Measurements from ENCODE around the gene SYCE1L.

DNA sequence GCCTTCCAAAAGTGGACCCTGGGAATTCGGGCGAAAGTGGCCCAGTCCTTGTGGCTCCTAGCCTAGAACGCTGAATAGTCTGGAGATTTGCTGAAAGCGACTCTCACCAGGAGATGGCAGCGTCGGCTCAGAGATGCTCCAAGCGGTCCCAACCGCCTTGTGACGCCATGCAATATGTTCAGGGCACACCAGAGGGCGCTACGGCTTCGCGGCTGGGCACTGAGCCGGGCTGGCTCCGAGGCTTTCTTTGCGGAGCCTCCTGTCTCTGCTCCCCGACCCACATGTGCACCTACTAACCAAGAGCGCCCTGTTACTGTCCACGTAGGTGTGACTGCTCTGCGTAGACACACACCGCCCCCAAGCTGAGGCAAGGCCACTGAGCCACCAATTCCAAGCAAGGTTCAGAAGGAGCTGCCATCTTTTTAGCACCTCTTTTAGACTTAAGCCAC, 36.9 kb downstream of the SYCE1L start:
- TF ChIP-seq, protein P1, sequence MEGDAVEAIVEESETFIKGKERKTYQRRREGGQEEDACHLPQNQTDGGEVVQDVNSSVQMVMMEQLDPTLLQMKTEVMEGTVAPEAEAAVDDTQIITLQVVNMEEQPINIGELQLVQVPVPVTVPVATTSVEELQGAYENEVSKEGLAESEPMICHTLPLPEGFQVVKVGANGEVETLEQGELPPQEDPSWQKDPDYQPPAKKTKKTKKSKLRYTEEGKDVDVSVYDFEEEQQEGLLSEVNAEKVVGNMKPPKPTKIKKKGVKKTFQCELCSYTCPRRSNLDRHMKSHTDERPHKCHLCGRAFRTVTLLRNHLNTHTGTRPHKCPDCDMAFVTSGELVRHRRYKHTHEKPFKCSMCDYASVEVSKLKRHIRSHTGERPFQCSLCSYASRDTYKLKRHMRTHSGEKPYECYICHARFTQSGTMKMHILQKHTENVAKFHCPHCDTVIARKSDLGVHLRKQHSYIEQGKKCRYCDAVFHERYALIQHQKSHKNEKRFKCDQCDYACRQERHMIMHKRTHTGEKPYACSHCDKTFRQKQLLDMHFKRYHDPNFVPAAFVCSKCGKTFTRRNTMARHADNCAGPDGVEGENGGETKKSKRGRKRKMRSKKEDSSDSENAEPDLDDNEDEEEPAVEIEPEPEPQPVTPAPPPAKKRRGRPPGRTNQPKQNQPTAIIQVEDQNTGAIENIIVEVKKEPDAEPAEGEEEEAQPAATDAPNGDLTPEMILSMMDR (IDR thresholded peaks at IDR 0.05), result peak; percentile 71 to 99 (median 96)
- no peak for TF ChIP-seq POLR2AphosphoS5 (IDR thresholded peaks at IDR 0.05)
- TF ChIP-seq POLR2A (IDR thresholded peaks at IDR 0.05), result no peak
- TF ChIP-seq EP300 (IDR thresholded peaks at IDR 0.05), result no peak

All from gastroesophageal sphincter (tissue), 3 donors.